OCI-LY3 (cell line): ENCODE data around the gene JMJD7.

Experiments used
- H2AFZ ChIP-seq: fragments of 200-600, 300-600 bp; shearing (Covaris generic); 2 replicates; pipeline ENCODE4 v1.6.0; 2014; ENCODE audit warnings: antibody characterized with exemption, low read depth, low read length
- H3K27ac ChIP-seq: fragments of 200-600, 300-600 bp; sonication (generic); 2 replicates; pipeline ENCODE4 v1.5.1; 2014; ENCODE audit warnings: mild to moderate bottlenecking, low read length, moderate library complexity, mixed read lengths
- H3K27me3 ChIP-seq: fragments of 200-600, 300-600 bp; sonication (generic); 2 replicates; pipeline ENCODE4 v1.6.1; 2014; ENCODE audit warnings: low read depth, low read length, mixed read lengths
- H3K36me3 ChIP-seq: fragments of 200-600, 300-600 bp; sonication (generic); replicated peaks from 2 replicates; pipeline ENCODE3; 2014; ENCODE audit warnings: low read depth, low read length, mixed read lengths
- H3K4me1 ChIP-seq: fragments of 300-600, 200-600 bp; sonication (generic); 2 replicates; pipeline ENCODE4 v1.6.1; 2014; ENCODE audit warnings: low read length, mixed read lengths
- H3K4me2 ChIP-seq: fragments of 200-600, 300-600 bp; sonication (generic); 2 replicates; pipeline ENCODE4 v1.6.1; 2014; ENCODE audit warnings: low read length, mixed read lengths
- H3K4me3 ChIP-seq: fragments of 300-600, 200-600 bp; sonication (generic); 2 replicates; pipeline ENCODE4 v1.5.1; 2014; ENCODE audit warnings: antibody characterized with exemption, mild to moderate bottlenecking, low read length, moderate library complexity
- H3K79me2 ChIP-seq: fragments of 300-600, 200-600 bp; shearing (Covaris generic); 2 replicates; pipeline ENCODE4 v1.6.1; 2014; ENCODE audit warnings: mild to moderate bottlenecking, low read length, mixed read lengths
- H3K9ac ChIP-seq: fragments of 300-600, 200-600 bp; shearing (Covaris generic); 2 replicates; pipeline ENCODE4 v1.6.0; 2014; ENCODE audit warnings: mild to moderate bottlenecking, low read length, moderate library complexity
- H3K9me3 ChIP-seq: fragments of 200-600, 300-600 bp; shearing (Covaris generic); 2 replicates; pipeline ENCODE4 v1.6.1; 2014; ENCODE audit warnings: low read length, mixed read lengths; ENCODE audit not compliant: insufficient read depth
- H4K20me1 ChIP-seq: fragments of 200-600, 300-600 bp; sonication (generic); 2 replicates; pipeline ENCODE4 v1.6.1; 2016; ENCODE audit warnings: low read length, mixed read lengths; ENCODE audit not compliant: insufficient read depth
- EZH2phosphoT487 ChIP-seq: fragments of 200-600 bp; shearing (Covaris generic); IDR thresholded peaks from 2 replicates; pipeline ENCODE4 v1.6.1; 2018; ENCODE audit warnings: antibody characterized with exemption, mixed run types, low read depth
- TF ChIP-seq, protein P1 (sequence below): fragments of 200-600, 300-600 bp; sonication (generic); IDR thresholded peaks from 2 replicates; pipeline ENCODE4 v1.5.1; 2014; ENCODE audit warnings: antibody characterized with exemption, low read length, low read depth

JMJD7 gene

DNA sequence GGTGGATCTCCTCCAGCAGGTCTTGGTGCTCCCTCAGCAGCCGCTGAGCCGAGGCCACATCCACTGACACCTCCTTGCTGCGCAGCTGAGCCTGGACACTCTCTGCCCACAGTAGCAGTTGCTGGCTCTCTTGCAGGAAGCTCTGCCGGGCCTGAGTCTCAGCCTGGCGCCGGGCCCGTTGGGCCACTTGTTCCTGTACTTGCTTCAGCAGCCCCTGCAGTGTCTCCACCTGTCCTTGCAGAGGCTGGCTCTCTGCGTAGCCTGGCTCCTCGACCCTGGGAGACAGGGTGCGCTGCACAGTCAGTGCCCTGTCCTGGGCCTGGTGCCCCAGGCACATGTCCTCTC is 50.4 kb downstream of the JMJD7 start:
- no peak overlapping the region for H2AFZ ChIP-seq
- no peak overlapping the region for H3K27ac ChIP-seq
- TF ChIP-seq, protein P1, sequence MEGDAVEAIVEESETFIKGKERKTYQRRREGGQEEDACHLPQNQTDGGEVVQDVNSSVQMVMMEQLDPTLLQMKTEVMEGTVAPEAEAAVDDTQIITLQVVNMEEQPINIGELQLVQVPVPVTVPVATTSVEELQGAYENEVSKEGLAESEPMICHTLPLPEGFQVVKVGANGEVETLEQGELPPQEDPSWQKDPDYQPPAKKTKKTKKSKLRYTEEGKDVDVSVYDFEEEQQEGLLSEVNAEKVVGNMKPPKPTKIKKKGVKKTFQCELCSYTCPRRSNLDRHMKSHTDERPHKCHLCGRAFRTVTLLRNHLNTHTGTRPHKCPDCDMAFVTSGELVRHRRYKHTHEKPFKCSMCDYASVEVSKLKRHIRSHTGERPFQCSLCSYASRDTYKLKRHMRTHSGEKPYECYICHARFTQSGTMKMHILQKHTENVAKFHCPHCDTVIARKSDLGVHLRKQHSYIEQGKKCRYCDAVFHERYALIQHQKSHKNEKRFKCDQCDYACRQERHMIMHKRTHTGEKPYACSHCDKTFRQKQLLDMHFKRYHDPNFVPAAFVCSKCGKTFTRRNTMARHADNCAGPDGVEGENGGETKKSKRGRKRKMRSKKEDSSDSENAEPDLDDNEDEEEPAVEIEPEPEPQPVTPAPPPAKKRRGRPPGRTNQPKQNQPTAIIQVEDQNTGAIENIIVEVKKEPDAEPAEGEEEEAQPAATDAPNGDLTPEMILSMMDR, result no peak
- no peak for TF ChIP-seq EZH2phosphoT487
- H3K9ac ChIP-seq, result no peak overlapping the region
- no peaks in the 10 kb centered on the region for H3K4me1 ChIP-seq
- no peaks in the 10 kb centered on the region for H4K20me1 ChIP-seq
- H3K27me3 ChIP-seq, result peaks cover 3% of the 10 kb centered on the region; the same call in 1 of the 2 replicates
- no peak overlapping the region for H3K4me2 ChIP-seq
- H3K79me2 ChIP-seq, result no peaks in the 10 kb centered on the region
- no peaks in the 10 kb centered on the region for H3K9me3 ChIP-seq
- H3K4me3 ChIP-seq, result no peak overlapping the region
- no peaks in the 10 kb centered on the region for H3K36me3 ChIP-seq

DNA sequence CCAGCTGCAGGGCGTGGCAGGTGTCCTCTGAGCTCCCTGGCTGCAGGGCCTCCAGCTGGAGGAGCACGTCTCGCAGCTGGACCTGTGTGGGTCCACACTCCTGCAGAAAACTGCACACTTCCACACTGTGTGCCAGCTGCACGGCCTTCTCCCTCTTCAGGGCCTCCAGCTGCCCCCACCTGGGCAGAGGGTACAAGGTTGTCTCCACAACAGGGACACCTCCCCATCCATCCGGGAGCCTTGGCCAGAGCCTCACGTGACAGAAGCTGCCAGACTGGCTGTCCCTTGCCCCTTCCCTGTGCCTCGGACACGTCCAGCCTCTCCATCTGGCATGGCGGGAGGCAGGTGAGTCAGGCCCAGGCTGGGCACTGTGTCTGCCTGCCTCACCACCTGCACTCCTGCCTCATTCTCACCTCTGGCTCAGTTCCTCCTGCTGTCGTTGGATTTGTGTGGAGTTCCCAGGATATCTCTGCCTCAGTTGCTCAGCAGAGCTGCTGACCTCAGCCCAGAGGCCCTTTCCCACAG is 51.5 kb downstream of the JMJD7 start:
- H3K79me2 ChIP-seq, result no peaks in the 10 kb centered on the region
- no peak overlapping the region for H3K4me2 ChIP-seq
- H3K4me1 ChIP-seq, result no peaks in the 10 kb centered on the region
- no peak overlapping the region for H3K4me3 ChIP-seq
- no peaks in the 10 kb centered on the region for H4K20me1 ChIP-seq
- TF ChIP-seq, protein P1, result no peak
- TF ChIP-seq EZH2phosphoT487, result no peak
- no peaks in the 10 kb centered on the region for H3K36me3 ChIP-seq
- H3K27ac ChIP-seq, result no peak overlapping the region
- H3K9ac ChIP-seq, result no peak overlapping the region
- H3K27me3 ChIP-seq, result no peaks in the 10 kb centered on the region
- H3K9me3 ChIP-seq, result no peaks in the 10 kb centered on the region
- H2AFZ ChIP-seq, result no peak overlapping the region

- Histone ChIP-seq H3K4me1 (no peaks in the 10 kb centered on the region), H3K79me2 (no peaks in the 10 kb centered on the region), H3K4me2 (no peak overlapping the region), H3K27ac (no peak overlapping the region), H3K27me3 (no peaks in the 10 kb centered on the region), H3K9ac (no peak overlapping the region), H2AFZ (no peak overlapping the region), H4K20me1 (no peaks in the 10 kb centered on the region), H3K4me3 (no peak overlapping the region), H3K9me3 (no peaks in the 10 kb centered on the region), H3K36me3 (no peaks in the 10 kb centered on the region)
- TF ChIP-seq EZH2phosphoT487, result no peak
- TF ChIP-seq, protein P1, result no peak
Observed at GRCh38 chr15:41880156-41880877, 52.4 kb downstream of the JMJD7 start.

DNA sequence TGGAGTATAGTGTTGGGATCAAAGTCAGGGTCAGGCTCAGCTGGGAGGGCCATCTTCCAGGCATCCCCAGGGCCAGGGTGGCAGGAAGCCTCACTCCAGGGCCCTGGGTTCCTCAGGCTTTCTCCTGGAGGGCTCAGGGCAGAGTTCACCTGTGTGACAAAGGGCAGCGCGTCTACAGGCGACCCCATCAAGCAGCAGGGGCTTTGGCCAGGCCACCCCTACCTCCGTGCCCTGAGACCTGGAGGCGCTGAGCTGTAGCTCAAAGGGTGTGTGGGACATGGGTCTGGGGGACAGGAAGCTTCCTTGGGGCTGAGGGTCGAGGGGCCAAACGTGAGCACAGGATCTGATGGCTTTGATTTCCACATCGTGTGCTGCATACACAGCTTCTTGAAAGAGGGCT is 53.2 kb downstream of the JMJD7 start:
- no peaks in the 10 kb centered on the region for H3K36me3 ChIP-seq
- no peaks in the 10 kb centered on the region for H4K20me1 ChIP-seq
- H3K27me3 ChIP-seq, result no peaks in the 10 kb centered on the region
- no peak overlapping the region for H3K27ac ChIP-seq
- no peak overlapping the region for H3K9ac ChIP-seq
- no peak overlapping the region for H2AFZ ChIP-seq
- TF ChIP-seq, protein P1, result no peak
- TF ChIP-seq EZH2phosphoT487, result no peak
- no peak overlapping the region for H3K4me2 ChIP-seq
- no peaks in the 10 kb centered on the region for H3K9me3 ChIP-seq
- no peaks in the 10 kb centered on the region for H3K4me1 ChIP-seq
- H3K79me2 ChIP-seq, result no peaks in the 10 kb centered on the region
- H3K4me3 ChIP-seq, result no peak overlapping the region
